Gastrocnemius medialis (tissue), 4 donors: ENCODE results near the gene MAFB.

Experiments
- POLR2A ChIP-seq, 2 donors: fragments of 450-650 bp; IDR thresholded peaks; one replicate each; pipeline ENCODE4 v1.6.1; 2017; ENCODE audit warnings: antibody characterized with exemption in 2 of 2, mild to moderate bottlenecking in 2 of 2, moderate library complexity in 2 of 2
- TF ChIP-seq, protein P1 (sequence below), 5 experiments: fragments of 450-650 bp in 3 of 5; fragments of 200-600 bp in 2 of 5; sonication (generic) in 2 of 5; IDR thresholded peaks in 4 of 5; conservative IDR thresholded peaks in 1 of 5; 1 replicate in 4 of 5; 2 replicates in 1 of 5; pipeline ENCODE4 v1.5.1; 2016 to 2019; ENCODE audit warnings: antibody characterized with exemption in 5 of 5, mild to moderate bottlenecking in 3 of 5, moderate library complexity in 3 of 5

DNA sequence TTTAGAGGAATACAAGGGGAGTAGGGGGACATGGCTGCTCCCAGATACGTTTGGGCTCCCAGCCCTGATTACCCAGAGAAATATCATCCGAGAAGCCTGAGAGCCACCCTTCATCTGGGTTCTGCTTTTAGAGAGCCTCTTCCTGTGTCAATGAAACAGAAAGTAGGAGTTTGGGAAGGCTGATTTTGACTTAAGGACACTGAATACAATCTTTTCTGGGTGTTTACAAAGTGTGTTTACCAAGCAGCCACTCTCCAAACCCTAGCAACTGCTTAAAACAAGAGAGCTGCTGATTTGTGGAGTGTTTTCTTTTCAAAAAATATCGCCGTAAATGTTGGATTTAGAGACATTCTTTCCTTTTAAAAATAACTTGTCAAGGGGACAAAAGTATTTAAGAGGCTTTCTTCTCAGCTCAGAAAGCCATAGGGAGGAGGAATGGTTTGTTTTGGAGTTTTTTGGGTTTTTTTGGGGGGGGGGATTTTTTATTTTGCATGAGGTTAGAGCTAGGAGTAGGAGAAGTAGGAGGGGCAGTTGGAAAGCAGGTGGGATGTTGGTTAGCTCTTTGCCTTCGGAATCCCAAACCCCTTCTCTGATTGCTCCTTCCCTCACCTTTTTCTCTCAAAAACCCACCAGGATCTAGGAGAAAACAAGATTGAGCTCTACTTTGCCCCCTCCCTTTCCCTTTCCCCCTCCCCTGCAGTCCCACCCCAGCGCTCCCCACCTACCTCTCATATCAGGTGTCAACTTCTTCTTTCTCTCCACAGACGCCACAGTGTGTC, 12.4 kb downstream of the MAFB start:
- no peak for TF ChIP-seq POLR2A (IDR thresholded peaks at IDR 0.05)
- TF ChIP-seq, protein P1, sequence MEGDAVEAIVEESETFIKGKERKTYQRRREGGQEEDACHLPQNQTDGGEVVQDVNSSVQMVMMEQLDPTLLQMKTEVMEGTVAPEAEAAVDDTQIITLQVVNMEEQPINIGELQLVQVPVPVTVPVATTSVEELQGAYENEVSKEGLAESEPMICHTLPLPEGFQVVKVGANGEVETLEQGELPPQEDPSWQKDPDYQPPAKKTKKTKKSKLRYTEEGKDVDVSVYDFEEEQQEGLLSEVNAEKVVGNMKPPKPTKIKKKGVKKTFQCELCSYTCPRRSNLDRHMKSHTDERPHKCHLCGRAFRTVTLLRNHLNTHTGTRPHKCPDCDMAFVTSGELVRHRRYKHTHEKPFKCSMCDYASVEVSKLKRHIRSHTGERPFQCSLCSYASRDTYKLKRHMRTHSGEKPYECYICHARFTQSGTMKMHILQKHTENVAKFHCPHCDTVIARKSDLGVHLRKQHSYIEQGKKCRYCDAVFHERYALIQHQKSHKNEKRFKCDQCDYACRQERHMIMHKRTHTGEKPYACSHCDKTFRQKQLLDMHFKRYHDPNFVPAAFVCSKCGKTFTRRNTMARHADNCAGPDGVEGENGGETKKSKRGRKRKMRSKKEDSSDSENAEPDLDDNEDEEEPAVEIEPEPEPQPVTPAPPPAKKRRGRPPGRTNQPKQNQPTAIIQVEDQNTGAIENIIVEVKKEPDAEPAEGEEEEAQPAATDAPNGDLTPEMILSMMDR (IDR thresholded peaks at IDR 0.05 in 4 of 5, conservative IDR thresholded peaks at IDR 0.05 in 1 of 5) = no peak
